ENCODE measurements around the gene AHSP. TPM values are rescaled to one million over a fixed set of nuclear protein-coding genes. Genes with fewer than 3 reads are reported as not detected.

Gene AHSP
- total RNA-seq, 1 experiment from 2014 or later: not detected

GRCh38 chr16:31525113-31525512 lies 2.6 kb upstream of the AHSP start:
- Histone ChIP-seq H3K36me3 (ENCODE audit: insufficient read depth, low read length, poor library complexity, severe bottlenecking) (no peaks in the 10 kb centered on the region), H3K27ac (ENCODE audit: low read depth, low read length, poor library complexity, severe bottlenecking) (no peak overlapping the region), H3K9me3 (ENCODE audit: low read depth, low read length, poor library complexity, severe bottlenecking) (no peaks in the 10 kb centered on the region), H3K4me1 (ENCODE audit: insufficient read depth, low read length, poor library complexity, severe bottlenecking) (no peaks in the 10 kb centered on the region), H3K4me3 (ENCODE audit: low read depth, low read length, poor library complexity, severe bottlenecking) (no peak overlapping the region), H3K27me3 (replicated peaks; ENCODE audit: insufficient read depth, low read depth, low read length, poor library complexity) (peaks cover 30% of the 10 kb centered on the region)
- no TSS peak for BruUV-seq (replicated peaks)
- POLR2A ChIA-PET (ENCODE audit: low non-redundant PET): no interaction called here
- intact Hi-C loops (cut with micrococcal nuclease; ENCODE audit: unreplicated experiment): no loop called here
- DNase-seq (ENCODE audit: low spot score): no peak
- TF ChIP-seq EZH2 (IDR thresholded peaks at IDR 0.05; ENCODE audit: borderline replicate concordance, low read depth, low read length, poor library complexity, severe bottlenecking) (no peak), CTCF (conservative IDR thresholded peaks at IDR 0.05; ENCODE audit: low read depth, low read length) (no peak)
- CTCF ChIA-PET: no interaction called here

DNA sequence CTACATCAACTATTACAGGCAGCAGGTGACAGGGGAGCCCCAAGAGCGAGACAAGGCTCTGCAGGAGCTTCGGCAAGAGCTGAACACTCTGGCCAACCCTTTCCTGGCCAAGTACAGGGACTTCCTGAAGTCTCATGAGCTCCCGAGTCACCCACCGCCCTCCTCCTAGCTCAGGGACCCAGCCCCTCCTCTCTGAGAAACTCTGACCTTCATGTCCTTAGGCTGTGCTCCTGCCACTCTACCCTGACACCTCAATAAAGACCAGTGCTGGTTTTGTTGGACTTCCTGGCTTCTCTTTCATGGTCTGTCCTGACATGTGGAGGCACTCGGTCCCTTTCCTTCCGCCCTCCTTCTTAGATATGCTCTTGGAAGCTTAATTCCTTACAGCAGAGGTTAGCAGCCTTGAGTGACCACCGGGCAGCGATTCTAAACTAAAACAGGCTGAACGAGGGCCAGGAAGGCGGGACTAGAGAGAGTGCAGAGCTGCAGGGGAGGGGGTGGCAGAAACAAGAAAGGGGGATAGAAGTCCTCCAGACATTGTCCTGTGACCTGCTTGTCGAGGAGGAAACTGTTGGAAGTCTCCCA lies 915 bp downstream of the AHSP start:
- CTCF ChIA-PET: no interaction called here
- Histone ChIP-seq H3K36me3 (ENCODE audit: insufficient read depth, low read length, poor library complexity, severe bottlenecking) (no peaks in the 10 kb centered on the region), H3K4me1 (ENCODE audit: insufficient read depth, low read length, poor library complexity, severe bottlenecking) (no peaks in the 10 kb centered on the region), H3K9me3 (ENCODE audit: low read depth, low read length, poor library complexity, severe bottlenecking) (no peaks in the 10 kb centered on the region), H3K27ac (ENCODE audit: low read depth, low read length, poor library complexity, severe bottlenecking) (no peak overlapping the region), H3K4me3 (ENCODE audit: low read depth, low read length, poor library complexity, severe bottlenecking) (no peak overlapping the region), H3K27me3 (replicated peaks; ENCODE audit: insufficient read depth, low read depth, low read length, poor library complexity) (peaks cover 43% of the 10 kb centered on the region)
- DNase-seq (ENCODE audit: low spot score): no peak
- no peak for TF ChIP-seq CTCF (conservative IDR thresholded peaks at IDR 0.05; ENCODE audit: low read depth, low read length)
- intact Hi-C loops (cut with micrococcal nuclease; ENCODE audit: unreplicated experiment): no loop called here
- POLR2A ChIA-PET (ENCODE audit: low non-redundant PET): no interaction called here
- BruUV-seq (replicated peaks): no TSS peak

- Histone ChIP-seq H3K36me3 (ENCODE audit: insufficient read depth, low read length, poor library complexity, severe bottlenecking) (no peaks in the 10 kb centered on the region), H3K4me3 (ENCODE audit: low read depth, low read length, poor library complexity, severe bottlenecking) (peak overlapping the region; percentile 27), H3K27me3 (replicated peaks; ENCODE audit: insufficient read depth, low read depth, low read length, poor library complexity) (peaks cover 45% of the 10 kb centered on the region), H3K4me1 (ENCODE audit: insufficient read depth, low read length, poor library complexity, severe bottlenecking) (no peaks in the 10 kb centered on the region), H3K9me3 (ENCODE audit: low read depth, low read length, poor library complexity, severe bottlenecking) (no peaks in the 10 kb centered on the region), H3K27ac (ENCODE audit: low read depth, low read length, poor library complexity, severe bottlenecking) (no peak overlapping the region)
- ChIA-PET POLR2A (ENCODE audit: low non-redundant PET) (interaction anchor here (0.5 kb wide), 1 partner anchor 187 kb away, joined by 7 read pairs; no protein-coding TSS in a partner anchor), CTCF (no interaction called here)
- no TSS peak for BruUV-seq (replicated peaks)
- peak; percentile 10 for DNase-seq (ENCODE audit: low spot score)
- intact Hi-C loops (cut with micrococcal nuclease; ENCODE audit: unreplicated experiment): no loop called here
- no peak for TF ChIP-seq CTCF (conservative IDR thresholded peaks at IDR 0.05; ENCODE audit: low read depth, low read length)
- TF ChIP-seq EZH2 (IDR thresholded peaks at IDR 0.05; ENCODE audit: borderline replicate concordance, low read depth, low read length, poor library complexity, severe bottlenecking): no peak
Observed at GRCh38 chr16:31529108-31529936, 1.6 kb downstream of the AHSP start.
